RCC 7860 (cell line): ENCODE data around the gene SLC25A41.

Experiments
- DNase-seq: peaks from one replicate; pipeline ENCODE4 v3.0.0-alpha.2; 2015; ENCODE audit warnings: low spot score
- FAIRE-seq: peaks from 2 replicates; lab custom pipeline; 2012; peaks lifted over from hg19 to GRCh38; lab: Jason Lieb, UNC

SLC25A41 gene

DNA sequence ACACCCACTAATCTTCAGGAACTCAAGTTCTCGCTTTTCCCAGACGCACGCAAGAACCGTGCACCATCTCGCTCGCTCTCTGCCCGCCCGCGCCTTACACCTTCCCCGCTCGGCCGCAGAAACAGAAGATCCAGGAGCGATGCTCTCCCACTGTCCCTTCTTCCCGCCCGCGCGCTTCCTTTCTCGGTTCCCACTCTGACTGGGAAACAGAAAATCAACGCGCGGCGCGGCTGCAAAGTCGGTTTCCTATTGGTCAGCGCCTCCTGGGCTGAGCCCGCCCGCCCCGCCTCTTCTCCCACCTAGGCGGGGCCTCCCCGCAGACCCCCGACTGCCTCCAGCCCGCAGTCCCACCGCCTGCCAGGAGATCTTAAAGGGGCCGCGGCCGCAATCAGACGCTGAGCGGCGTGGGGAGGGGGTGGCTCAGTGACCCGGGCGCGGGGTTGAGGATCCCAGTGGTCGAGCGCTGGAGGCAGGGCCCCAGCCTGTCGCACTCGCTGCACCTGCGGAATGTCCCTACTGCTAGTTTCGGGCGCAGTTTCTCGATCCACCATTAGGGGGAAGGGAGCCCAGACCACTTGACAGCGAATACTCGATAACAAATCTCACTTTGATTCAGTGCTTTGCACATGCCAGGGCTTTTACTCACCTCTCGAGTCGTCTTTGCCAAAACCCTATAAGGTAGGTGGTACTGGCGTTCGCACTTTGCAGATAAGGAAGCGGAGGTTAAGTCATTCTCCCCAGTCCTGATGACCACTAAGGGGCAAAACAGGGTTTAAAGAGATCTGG lies 26.7 kb upstream of the SLC25A41 start:
- DNase-seq (peak; percentile 93), FAIRE-seq (peak; percentile 87)

DNA sequence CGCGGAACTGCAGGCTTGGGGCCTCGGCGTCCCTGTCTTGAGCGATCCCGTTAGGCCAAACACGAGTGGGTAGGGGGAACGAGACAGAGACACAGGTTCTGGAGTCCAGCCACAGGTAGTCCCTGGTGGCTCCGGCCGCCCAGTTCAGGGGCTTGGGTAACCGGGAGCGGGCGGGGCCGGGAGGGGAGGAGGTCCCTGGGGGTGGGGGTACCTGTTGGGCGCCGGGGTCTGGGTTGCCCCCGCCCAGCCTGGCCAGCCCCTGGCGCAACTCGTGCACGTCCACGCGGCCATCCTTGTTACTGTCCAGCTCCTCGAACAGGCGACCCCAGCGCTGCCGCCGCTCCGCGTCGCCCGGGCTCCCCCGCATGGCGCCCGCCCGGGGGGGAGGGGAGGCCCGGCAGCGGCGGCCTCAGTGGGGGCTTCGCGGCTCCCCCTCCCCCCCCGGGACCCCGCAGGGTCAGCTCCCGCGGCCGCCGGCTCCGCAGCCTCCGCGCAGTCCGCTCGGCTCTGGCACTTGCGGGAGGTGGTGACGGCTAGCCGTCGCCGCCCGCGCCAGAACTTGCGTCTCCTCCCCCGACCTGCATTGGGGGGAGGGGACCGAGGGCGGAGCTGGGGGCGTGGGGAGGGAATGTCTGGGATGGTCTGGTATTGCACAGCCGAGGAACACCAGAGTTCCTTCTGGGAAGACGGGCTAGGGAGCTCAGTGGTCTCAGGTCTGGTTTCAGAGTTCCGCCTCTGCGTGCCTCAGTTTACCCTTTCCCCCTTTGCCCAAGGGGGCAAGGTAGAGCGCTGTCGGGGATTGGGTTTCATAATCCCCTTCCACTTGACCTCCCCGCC lies 25.9 kb upstream of the SLC25A41 start, which contains the start of gene SLC25A23:
SLC25A23 (minus strand) TSS at position 531 of the 837 bp plus-strand sequence; CDS start at position 367, 164 bp downstream.
- no peak for FAIRE-seq
- peak; percentile 31 for DNase-seq

DNA sequence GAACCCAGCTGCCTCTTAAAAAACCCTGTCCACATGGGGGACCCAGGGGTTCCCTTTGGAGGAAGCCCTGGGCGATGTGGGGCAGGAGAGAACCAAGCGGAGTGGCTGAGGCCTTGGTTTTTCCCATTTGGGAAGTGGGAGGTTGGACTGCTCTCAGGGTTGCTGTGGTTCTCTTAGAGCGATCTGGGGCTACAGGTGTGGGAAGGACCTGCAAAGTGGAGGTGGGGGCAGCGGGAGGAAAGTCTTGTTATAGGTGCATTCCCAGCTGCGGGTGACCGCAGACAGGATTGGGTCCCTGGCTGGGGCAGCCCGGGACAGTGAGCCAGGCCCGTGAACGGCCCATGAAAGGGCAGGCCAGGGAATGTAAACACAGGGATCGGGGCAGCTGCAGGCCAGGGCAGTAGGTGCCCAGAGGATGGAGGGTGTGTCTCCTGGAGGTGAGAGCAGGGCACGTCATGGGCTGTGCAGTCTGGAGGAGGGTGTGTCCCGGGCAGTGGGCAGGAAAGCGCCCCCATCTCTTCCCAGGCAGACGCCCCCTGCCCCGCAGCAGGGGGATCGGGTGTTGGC lies 25.2 kb upstream of the SLC25A41 start:
- DNase-seq (no peak), FAIRE-seq (no peak)

DNA sequence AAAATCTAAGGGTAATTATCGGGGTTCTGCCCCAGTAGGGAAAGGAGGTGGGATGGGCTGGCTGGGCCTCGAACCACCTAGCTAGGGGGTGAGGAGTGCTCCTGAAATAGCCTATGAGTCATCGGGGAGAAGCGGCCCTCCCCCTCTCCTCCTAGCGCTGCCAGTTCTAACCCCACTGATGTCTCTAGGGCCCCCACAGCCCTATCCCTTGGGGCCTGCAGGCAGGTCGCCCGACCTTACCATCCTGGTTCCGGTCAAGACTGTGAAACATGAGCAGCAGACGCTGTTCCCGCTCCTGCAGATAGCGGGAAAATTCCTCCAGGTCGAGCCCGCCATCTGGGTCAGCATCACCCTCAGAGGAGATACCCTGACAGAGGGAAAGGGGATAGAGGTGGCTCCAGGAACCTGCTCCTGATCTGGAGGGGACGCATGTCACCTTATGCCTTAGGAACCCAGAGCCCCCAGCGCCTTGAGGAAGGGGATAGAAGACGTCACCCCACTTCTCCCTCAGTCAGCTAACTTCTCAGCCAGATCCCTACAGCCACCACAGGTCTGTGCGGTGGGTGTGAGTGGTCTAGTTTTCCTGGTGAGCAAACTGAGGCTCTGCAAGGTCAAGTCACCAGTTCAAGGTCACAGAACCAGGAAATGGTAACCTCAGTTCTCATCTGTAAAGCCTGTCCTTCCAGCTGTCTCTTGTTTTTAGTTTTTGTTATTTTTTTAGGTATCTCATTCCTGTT lies 24.6 kb upstream of the SLC25A41 start:
- FAIRE-seq: no peak
- DNase-seq: no peak

DNA sequence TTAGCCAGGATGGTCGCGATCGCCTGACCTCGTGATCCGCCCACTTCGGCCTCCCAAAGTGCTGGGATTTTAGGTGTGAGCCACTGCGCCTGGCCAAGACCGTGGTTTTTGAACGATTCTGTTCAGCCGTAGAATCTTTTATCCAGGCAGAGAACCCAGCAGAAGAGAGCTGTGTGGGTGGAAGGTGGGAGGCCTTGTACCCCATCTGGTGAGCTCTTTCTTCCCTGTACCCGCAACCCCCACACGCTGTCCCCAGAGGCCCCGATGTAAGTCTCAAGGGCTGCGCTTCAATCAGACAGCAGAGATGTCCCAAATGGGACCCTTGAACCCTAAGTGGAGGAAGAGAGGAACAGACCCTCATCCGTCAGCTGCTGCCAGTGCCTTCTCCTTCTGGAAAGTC lies 22.4 kb upstream of the SLC25A41 start:
- FAIRE-seq: no peak

DNA sequence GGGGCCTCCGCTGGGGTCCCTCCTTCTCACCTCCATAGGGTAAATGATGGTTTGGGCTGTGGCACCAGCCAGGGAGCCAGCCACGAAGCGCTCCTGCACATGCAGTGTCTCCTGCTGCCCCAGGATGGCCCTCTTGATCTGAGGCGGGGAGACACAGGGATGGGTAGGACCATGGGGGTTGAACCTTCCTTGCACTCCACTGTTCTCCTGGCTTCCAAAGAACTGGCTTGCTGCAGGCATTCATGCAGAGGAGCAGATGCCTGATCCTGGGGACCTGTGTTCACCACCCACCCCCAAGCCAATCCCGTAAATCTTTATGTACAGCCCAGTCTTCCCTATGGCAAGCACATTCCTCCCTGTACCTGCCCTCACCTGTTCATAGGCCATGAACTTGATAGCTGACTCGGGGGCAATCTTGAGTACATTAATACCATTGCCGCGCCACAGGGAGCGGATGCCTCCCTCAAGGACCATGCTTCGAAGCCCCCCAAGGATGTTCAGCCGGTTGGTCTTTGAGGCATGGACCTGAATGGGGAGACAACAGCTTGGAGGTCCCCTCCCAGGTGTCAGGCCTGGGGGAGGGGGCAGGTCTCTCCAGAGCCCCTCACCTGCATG lies 20.5 kb upstream of the SLC25A41 start:
- no peak for FAIRE-seq
- no peak for DNase-seq

More for the DNA sequence above, 22.4 kb upstream of the SLC25A41 start:
- DNase-seq: no peak

DNA sequence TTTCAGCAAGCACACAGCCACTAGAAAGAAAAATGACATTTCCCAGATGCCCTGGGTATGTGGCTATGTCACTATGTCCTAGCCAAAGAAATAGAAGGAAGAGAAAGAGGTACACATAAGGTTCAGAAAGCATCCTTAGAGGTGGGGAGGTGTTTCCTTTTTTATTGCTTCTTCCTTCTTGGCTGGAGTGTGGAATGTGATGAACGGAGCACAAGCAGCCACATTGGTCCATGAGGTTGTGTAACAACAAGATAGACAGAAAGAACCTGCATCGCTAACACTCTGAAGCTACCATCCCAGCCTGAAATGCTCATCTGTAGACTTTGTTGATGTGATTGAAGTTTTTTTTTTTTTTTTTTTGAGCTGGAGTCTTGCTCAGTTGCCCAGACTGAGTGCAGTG lies 19.3 kb upstream of the SLC25A41 start:
- FAIRE-seq (no peak), DNase-seq (no peak)

DNA sequence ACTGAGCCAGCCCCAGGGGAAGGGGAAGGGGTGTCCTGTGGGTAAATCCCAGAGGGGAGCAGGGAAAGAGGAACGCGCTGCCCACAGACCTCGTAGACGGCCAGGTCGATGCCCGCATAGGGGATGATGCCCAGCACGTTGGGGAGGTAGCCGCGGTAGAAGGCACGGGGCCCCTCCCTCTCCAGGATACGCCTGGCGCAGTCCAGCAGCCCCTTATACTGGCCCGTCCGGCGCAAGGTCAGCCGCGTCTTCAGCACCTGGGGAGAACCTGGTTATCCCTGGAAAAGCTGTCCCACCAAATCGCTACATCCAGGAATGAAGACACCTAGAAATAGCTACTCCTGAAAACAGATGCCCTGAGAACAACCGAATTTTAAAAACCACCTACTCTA lies 18.7 kb upstream of the SLC25A41 start:
- FAIRE-seq: no peak

DNA sequence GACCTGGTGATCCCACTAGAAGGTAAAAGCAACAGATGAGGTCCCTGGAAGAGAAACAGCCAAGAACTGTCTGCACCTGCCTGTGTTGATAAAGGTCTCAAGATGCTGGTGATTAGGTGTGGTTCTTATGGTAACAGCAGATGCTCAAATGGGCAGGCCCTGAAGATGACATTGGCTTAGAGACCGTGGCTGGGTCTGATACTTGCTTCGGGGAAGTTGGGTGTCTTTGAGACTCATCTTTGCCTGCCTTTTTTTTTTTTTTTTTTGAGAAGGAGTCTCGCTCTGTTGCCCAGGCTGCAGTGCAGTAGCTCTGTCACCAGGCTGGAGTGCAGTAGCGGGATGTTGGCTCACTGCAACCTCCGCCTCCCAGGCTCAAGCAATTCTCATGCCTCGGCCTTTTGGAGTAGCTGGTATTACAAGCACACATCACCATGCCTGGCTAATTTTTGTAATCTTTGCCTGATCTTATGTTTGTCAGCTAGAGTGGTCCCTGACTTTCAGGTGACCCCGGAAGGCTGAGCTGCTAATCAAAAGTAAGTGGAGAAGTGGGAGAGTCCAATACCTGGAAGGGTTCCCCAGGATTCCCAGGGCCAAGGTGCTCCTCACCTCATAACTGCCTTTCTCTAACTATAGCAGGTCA lies 18.1 kb upstream of the SLC25A41 start:
- FAIRE-seq (no peak), DNase-seq (no peak)

More for the DNA sequence above, 18.7 kb upstream of the SLC25A41 start:
- no peak for DNase-seq

DNA sequence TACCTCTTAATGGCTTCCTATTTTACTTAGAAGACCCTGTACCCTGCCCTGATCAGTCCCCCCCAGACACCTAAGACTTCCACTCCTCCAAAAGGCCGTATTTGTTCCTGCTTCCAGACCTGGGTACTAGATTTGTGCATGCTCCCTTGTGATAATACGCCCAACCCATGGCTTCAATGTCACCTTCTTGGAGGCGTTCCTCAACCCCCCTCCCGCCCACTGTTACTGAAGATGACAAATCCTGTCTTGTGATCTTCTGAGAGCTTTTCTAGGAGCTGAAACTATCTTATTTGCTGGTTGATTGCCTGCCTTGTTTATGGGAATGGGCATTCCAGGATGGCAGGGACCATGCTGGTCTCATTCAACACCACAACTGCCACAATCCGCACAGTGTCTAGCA lies 16.6 kb upstream of the SLC25A41 start:
- FAIRE-seq: no peak

DNA sequence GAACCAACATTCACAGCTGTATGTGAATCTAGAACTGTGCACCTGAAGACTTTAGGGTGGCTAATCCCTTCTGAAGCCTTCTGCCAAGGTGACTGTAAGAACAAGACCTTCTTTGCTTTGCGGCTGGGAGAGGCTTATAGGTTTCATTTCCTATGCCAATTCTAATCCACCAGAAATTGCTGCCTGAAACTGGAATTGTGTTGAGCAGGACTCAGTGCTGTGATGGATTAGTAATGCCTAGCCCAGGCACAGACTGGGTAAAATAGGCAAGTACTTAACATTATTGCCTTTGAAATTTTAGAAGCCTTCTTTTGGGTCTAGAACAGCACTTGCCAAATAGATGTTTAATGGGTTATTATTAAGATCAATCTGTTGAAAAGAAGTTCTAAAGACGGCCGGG lies 14.5 kb upstream of the SLC25A41 start:
- FAIRE-seq: no peak
- no peak for DNase-seq

More for the DNA sequence above, 16.6 kb upstream of the SLC25A41 start:
- no peak for DNase-seq

DNA sequence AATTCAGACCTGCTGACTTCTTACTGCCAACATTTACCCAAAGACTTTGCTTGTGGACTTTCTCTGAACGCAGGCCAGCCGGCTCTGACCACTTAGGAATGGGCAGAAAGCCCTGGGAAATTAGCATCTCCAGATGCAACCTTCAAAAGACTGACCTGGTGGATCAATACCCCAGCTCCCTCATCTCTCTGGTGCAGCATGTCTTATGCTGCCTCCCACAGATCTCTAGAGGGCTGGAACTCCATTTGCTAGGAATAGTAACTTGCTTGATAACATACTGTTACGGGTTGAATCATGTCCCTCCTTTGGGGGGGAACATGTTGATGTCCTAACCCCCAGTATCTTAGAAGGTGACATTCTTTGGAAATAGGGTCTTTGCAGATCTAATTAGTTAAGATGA lies 12.9 kb upstream of the SLC25A41 start:
- DNase-seq (no peak), FAIRE-seq (no peak)

DNA sequence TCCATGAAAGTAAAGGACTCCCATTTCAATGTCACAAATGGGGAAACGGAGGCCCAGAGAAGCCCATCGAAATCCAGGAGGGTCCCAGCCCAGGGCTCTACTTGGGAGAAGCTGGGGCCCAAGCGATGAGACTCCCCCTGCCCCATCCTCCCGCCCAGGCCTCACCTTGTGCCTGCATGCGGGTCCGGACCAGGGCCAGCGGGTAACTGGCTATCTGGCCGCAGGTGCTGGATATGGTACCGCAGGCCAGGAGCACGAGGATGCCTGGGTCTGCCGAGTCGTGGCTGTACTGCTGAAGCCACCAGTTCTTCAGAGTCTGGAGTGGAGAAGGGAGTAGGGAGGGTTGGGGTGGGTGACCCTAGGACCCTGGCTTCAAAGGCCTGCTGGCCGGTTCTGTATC lies 10.4 kb upstream of the SLC25A41 start:
- DNase-seq (no peak), FAIRE-seq (no peak)

DNA sequence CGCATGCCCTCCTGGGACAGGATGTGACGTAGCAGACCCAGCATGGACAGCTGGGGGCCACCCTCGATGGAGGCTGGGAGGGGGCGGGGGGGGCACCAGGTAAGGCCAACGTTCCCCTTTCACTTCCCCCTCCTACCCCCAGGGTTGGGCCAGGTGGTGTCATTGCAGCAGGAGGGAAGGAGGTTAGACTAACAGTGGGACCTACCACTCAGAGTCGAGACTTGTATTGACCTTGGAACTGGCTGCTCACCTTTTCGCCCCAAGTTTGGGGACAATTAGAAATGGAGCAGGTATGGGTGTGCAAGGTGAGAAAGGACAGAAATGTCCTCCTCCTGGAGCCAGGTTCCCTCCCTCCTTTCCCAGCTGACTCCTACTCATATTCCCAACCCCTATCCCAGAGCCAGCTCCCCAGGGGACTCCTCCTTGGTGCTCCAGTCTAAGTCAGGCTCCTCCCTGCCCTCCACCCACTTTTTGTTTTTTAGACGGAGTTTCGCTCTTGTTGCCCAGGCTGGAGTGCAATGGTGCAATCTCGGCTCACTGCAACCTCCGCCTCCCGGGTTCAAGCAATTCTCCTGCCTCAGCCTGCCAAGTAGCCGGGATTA lies 8.6 kb upstream of the SLC25A41 start:
- DNase-seq: no peak
- no peak for FAIRE-seq

DNA sequence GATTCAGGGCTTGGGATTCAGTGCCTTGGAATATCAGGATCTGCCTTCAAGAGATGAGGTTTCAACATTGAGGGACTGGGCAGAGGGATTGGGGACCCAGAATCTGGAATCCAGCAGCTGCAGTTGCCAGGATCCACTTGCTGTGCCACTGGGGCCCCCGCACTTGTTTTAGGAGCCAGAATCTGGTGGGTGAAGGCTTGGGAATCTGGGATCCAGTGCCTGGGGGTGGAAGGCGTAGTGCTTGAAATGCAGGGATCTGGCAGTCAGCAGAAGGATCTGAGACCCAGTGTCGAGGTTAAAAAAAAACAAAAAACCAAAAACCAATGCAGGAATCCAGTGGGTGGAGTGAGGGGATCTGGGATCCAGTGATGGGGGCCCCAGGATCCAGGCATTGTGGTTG lies 7.3 kb upstream of the SLC25A41 start:
- FAIRE-seq: no peak

DNA sequence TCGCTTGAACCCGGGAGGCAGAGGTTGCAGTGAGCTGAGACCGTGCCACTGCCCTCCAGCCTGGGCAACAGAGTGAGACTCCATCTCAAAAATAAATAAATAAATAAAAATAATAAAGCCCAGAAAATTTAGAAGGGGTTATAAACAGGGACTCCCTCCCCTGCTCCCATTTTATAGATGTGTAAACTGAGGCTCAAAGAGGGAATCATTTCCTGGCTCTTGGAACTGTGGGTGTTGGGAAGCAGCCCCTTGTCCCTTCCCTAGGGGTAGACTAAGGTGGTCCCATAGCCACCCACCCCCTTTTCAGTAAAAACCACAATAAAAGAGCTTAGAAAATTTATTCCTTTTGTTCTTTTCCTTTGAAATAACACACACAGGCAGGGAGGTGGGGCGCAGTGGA lies 6.2 kb upstream of the SLC25A41 start:
- DNase-seq (no peak), FAIRE-seq (no peak)

More for the DNA sequence above, 7.3 kb upstream of the SLC25A41 start:
- no peak for DNase-seq

DNA sequence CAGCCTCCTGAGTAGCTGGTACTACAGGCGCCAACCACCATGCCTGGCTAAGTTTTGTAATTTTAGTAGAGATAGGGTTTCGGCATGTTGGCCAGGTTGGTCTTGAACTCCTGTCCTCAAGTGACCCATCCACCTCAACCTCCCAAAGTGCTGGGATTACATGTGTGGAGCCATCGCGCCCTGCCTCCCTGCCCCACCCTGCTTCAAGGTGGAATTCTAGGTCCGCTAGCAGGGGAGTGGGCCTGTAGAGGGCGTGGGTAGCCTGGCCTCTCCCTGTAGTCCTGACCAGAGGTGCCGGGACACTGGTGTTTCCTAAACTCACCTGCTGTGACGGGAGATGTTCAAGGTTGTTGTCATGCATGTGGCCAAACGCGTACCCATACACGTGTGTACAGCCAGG lies 398 bp downstream of the SLC25A41 start:
- FAIRE-seq: no peak
- DNase-seq: no peak

DNA sequence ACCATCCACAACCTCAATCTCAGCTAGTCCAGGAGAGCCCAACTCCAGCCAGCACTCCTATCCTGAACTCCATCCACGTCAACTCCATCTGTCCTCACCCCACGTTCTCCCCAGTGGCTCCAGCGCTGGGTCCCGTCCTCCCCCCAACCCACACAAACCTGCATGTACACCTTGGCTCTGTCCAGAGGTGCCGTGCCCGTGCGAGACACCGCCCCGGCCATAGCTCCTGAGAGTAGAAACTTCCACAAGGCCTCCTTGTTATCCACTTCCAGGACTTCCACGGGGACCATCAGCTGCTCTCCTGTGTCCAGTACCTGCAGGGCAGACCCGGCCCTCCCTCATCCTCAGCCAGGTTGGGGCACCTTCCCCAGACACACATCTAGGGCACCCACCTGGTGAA lies 1.7 kb downstream of the SLC25A41 start:
- no peak for DNase-seq
- no peak for FAIRE-seq

DNA sequence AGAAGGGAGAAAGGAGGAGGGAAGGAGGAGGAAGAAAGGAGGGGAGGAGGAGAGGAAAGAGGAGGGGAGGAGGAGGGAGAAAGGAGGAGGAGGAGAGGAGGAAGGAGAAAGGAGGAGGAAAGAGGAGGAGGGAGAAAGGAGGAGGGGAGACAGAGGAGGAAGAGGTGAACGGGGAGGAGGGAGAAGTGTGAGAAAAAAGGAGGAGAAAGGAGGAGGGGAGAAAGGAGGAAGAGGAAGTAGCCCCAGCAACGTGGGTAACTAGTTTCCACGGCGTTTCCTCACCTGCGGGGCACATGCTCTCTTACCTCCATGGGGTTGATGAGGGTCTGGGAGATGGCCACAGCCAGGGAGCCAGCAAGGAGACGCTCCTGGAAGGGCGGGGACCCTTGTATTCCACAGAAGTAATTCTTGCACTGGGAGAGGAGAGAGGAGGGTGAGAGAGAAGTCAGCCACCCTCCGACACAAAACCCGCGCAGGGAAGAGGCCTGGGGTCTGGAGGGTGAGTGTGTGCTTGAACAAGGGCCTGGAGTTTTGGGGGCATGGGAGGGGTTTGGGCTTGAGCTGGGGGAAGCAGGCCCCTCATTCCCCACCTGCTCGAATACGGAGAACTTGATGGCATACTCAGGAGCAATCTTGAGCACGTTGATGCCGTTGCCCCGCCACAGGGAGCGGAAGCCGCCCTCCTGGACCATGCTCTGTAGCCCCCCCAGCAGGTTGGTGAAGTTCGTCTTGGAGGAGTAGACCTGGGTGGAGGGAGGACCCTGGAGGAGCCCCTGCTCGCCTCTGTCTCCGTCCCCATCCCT lies 3.9 kb downstream of the SLC25A41 start:
- FAIRE-seq (no peak), DNase-seq (no peak)
